RWPE1 (cell line): ENCODE measurements around the gene SALL1.

Experiments
- CTCF ChIA-PET: fragments of 350-600 bp; sonication (Branson Sonifier 250); formaldehyde crosslinking; extraction: SDS; loops from one replicate; lab custom pipeline; 2021; lab: Yijun Ruan, JAX
- POLR2A ChIA-PET: fragments of 400-600 bp; formaldehyde crosslinking; extraction: SDS; loops from one replicate; lab custom pipeline; 2020; ENCODE audit warnings: antibody characterized with exemption; ENCODE audit not compliant: low non-redundant PET; lab: Yijun Ruan, JAX
- DNase-seq: peaks from one replicate; pipeline ENCODE4 v3.0.0; 2012; ENCODE audit warnings: low spot score
- H3K27ac ChIP-seq: fragments of 450-650 bp; 2 replicates; pipeline ENCODE4 v1.5.1; 2017
- CTCF ChIP-seq: fragments of 450-650 bp; conservative IDR thresholded peaks from 2 replicates; pipeline ENCODE4 v1.5.1; 2017; ENCODE audit warnings: low read depth, mild to moderate bottlenecking

The SALL1 gene

GRCh38 chr16:51180719-51181502 is 29.8 kb upstream of the SALL1 start:
- CTCF ChIA-PET = interaction anchor here (0.6 kb wide), 1 partner anchor 9 kb away, joined by 3 read pairs; no protein-coding TSS in a partner anchor
- POLR2A ChIA-PET = no interaction called here
- DNase-seq = no peak
- no peak for TF ChIP-seq CTCF
- H3K27ac ChIP-seq = no peak overlapping the region

- ChIA-PET CTCF (interaction anchor here (0.6 kb wide), 1 partner anchor 28 kb away, joined by 3 read pairs; no protein-coding TSS in a partner anchor), POLR2A (no interaction called here)
- TF ChIP-seq CTCF = no peak
- no peak overlapping the region for H3K27ac ChIP-seq
- DNase-seq = no peak
Observed at GRCh38 chr16:51175081-51175480, 24.0 kb upstream of the SALL1 start.

GRCh38 chr16:51172368-51172767 is 21.3 kb upstream of the SALL1 start:
- TF ChIP-seq CTCF = no peak
- CTCF ChIA-PET = interaction anchor here (0.6 kb wide), 1 partner anchor 9 kb away, joined by 3 read pairs; no protein-coding TSS in a partner anchor
- POLR2A ChIA-PET = no interaction called here
- H3K27ac ChIP-seq = no peak overlapping the region
- DNase-seq = no peak

GRCh38 chr16:51168755-51169154 is 17.7 kb upstream of the SALL1 start:
- TF ChIP-seq CTCF = no peak
- ChIA-PET CTCF (interaction anchor here (0.6 kb wide), 2 partner anchors 25 to 358 kb away, joined by 3 to 5 read pairs; no protein-coding TSS in a partner anchor), POLR2A (no interaction called here)
- DNase-seq = no peak
- H3K27ac ChIP-seq = no peak overlapping the region

- DNase-seq = no peak
- CTCF ChIA-PET = interaction anchor here (0.6 kb wide), 1 partner anchor 517 kb away, joined by 3 read pairs; no protein-coding TSS in a partner anchor
- TF ChIP-seq CTCF = no peak
- POLR2A ChIA-PET = no interaction called here
- no peak overlapping the region for H3K27ac ChIP-seq
Observed at GRCh38 chr16:51167170-51167895, 16.3 kb upstream of the SALL1 start.

GRCh38 chr16:51166541-51166940 is 15.5 kb upstream of the SALL1 start:
- no peak for TF ChIP-seq CTCF
- no peak for DNase-seq
- ChIA-PET CTCF (no interaction called here), POLR2A (no interaction called here)
- H3K27ac ChIP-seq = no peak overlapping the region
